ENCODE results near the gene LRRC4C.

DNA sequence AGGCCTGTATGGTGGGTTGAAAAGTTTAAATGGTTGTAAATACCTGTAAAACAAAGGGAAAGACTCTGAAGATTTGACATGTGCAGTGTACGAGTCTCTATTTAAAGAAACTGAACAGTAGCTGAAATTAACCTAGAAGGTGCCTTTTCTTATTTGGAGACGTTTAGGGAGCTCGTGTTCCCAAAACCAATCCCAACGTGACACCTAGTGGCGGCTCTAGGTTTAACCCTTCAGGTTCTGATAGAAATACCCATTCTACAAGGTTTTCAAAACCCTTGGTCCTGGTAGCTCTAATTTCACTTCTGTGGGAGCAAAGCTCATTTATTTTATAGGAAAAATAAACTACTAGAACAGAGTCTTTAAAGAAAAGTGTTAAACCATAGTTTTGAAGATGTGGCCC, 258.3 kb downstream of the LRRC4C start:
- TF ChIP-seq EZH2phosphoT487 (IDR thresholded peaks at IDR 0.05; ENCODE audit: insufficient read depth, low read depth), result no peak
- TF ChIP-seq EZH2 (IDR thresholded peaks at IDR 0.05; ENCODE audit: insufficient read depth, poor library complexity, severe bottlenecking), result no peak
